SJSA1 (cell line): ENCODE measurements around the gene FXYD3. TPM values are rescaled to one million over a fixed set of nuclear protein-coding genes. Genes with fewer than 3 reads are reported as not detected.
A peak's percentile ranks its signal among the peaks of the same experiment; 100 is the strongest.
"Not testable (repeated sequence)": the region's sequence is repeated elsewhere in the genome, so short reads cannot be mapped to it uniquely, and the experiment has no call there.

Experiments
- DNase-seq, 2 experiments: peaks; one replicate each; pipeline ENCODE4 v3.0.0-alpha.2; 2015 to 2020; ENCODE audit warnings: low spot score in 2 of 2, low read depth in 1 of 2
- H3K27ac ChIP-seq: fragments of 250-450 bp; sonication (Bioruptor Pico); 2 replicates; pipeline ENCODE4 v1.5.1; 2020; ENCODE audit warnings: mild to moderate bottlenecking, moderate library complexity
- H3K27me3 ChIP-seq: fragments of 250-450 bp; sonication (Bioruptor Pico); replicated peaks from 2 replicates; pipeline ENCODE4 v1.5.1; 2020; ENCODE audit warnings: mild to moderate bottlenecking, moderate library complexity
- H3K36me3 ChIP-seq: fragments of 250-450 bp; sonication (Bioruptor Pico); 2 replicates; pipeline ENCODE4 v1.5.1; 2020; ENCODE audit warnings: mild to moderate bottlenecking
- H3K4me1 ChIP-seq: fragments of 250-450 bp; sonication (Bioruptor Pico); replicated peaks from 2 replicates; pipeline ENCODE4 v1.6.1; 2021; ENCODE audit warnings: mild to moderate bottlenecking
- H3K4me3 ChIP-seq: fragments of 250-450 bp; sonication (Bioruptor Pico); 2 replicates; pipeline ENCODE4 v1.5.1; 2020; ENCODE audit warnings: mild to moderate bottlenecking
- H3K9me3 ChIP-seq: fragments of 250-450 bp; sonication (Bioruptor Pico); replicated peaks from 2 replicates; pipeline ENCODE4 v1.5.1; 2020; ENCODE audit warnings: mild to moderate bottlenecking
- total RNA-seq: library from RNA; depleted of rRNA; stranded (reverse); fragments of >200 nt; shearing (Covaris generic); gene quantifications from 2 replicates; pipeline ENCODE4 v1.2.3, GENCODE V29; 2014

Gene FXYD3
- total RNA-seq, 1 experiment from 2014 or later, result not detected

DNA sequence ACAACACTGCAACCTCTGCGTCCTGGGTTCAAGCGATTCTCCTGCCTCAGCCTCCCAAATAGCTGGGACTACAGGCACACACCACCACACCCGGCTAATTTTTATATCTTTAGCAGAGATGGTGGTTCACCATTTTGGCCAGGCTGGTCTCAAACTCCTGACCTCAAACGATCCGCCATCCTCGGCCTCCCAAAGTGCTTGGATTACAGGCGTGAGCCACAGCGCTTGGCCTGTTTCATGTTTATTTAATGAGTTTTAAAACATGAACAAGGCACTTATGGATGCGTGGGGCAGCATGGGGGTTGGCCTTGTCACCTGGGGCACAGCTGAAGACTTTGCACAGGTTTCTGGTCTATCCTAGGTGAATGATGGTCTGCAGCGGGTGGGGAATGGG, 37.5 kb downstream of the FXYD3 start:
- Histone ChIP-seq H3K36me3 (peaks cover 24% of the 10 kb centered on the region), H3K4me1 (peaks cover 21% of the 10 kb centered on the region)
- H3K9me3 ChIP-seq, H3K27ac ChIP-seq, DNase-seq, H3K4me3 ChIP-seq, H3K27me3 ChIP-seq: not testable (repeated sequence)

- peak overlapping the region; percentile 25; the same call in 1 of the 2 replicates for H3K27ac ChIP-seq
- peaks cover 21% of the 10 kb centered on the region for H3K4me1 ChIP-seq
- H3K27me3 ChIP-seq, result no peaks in the 10 kb centered on the region
- peak overlapping the region; percentile 68 for H3K4me3 ChIP-seq
- H3K9me3 ChIP-seq, result no peaks in the 10 kb centered on the region; the same call in 1 of the 2 replicates
- H3K36me3 ChIP-seq, result peaks cover 26% of the 10 kb centered on the region
- DNase-seq, result peak; percentile 36 to 67
These were observed 38.3 kb downstream of the FXYD3 start for GRCh38 chr19:35153701-35154524.

DNA sequence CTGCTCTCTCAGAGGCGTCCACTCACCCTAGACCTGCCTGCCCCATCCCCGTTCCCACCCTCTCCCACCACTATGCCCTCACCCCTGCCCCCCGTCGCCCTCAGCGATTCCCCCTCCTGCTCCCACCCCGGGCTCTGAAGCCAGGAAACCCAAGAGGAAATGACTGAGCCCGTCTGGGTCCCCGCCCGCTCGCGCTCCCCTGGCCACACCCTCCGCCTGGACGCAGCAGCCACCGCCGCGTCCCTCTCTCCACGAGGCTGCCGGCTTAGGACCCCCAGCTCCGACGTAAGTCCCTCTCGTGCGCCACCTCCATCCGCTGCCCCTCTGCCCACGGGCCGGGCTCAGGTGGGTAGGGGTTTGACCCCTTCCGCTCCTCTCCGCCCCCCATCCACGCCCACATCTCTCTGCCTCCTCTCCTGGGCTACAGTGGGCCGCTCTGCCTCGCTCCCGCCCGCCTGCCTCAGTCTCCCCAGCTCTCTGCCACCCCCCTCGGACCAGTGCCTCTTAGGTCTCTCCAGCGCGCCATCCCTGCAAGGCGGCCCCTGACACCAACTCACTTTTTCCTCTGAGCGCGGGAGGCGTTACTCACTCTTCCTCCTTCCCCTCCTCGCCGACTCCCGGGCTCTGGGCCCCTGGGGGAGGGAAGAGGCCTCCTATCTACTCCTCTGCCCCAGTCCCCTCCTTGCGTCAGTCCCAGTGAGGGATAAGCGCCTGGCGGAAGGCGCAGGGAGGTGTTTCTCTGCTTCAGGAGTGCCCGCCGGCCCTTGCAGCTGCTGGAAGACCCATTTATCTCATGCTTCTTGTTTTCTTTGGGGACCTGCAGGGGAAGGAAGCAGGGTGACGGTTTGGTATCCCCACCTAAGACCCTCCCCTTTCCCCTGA, 39.1 kb downstream of the FXYD3 start, which contains the start of gene FXYD5:
TSS of gene FXYD5 (plus strand) at position 211 of the 882 bp plus-strand sequence. CDS start 816 bp downstream, outside the sequence.
- Histone ChIP-seq H3K4me3 (peak within 1 kb of the TSS; percentile 68), H3K27me3 (no peaks in the 10 kb centered on the region), H3K36me3 (peaks cover 33% of the 10 kb centered on the region), H3K27ac (peak within 1 kb of the TSS; percentile 25), H3K4me1 (peaks cover 21% of the 10 kb centered on the region), H3K9me3 (no peaks in the 10 kb centered on the region; the same call in 1 of the 2 replicates)
- peak; percentile 52 to 76 for DNase-seq

DNA sequence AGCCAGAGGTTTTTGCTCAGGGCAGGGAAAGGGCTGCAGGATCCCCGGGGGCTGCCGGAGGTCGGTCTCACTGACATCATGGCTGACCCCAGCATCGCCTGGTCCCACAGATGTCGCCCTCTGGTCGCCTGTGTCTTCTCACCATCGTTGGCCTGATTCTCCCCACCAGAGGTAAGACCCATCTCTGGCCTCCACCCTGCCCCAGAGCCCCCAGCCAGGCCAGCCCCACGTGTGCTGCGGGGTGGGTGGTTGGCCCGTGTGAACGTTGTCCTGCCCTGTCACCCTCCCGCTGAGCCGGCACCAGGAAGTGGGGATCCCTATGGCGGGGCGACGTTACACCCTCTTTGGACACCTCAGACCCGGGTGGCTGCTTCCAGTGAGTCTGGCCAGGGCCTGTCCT, 39.8 kb downstream of the FXYD3 start:
- Histone ChIP-seq H3K27me3 (no peaks in the 10 kb centered on the region), H3K4me3 (peak overlapping the region; percentile 68), H3K4me1 (peaks cover 21% of the 10 kb centered on the region), H3K36me3 (peaks cover 40% of the 10 kb centered on the region), H3K27ac (no peak overlapping the region), H3K9me3 (no peaks in the 10 kb centered on the region; the same call in 1 of the 2 replicates)
- no peak for DNase-seq

- H3K36me3 ChIP-seq, result peaks cover 47% of the 10 kb centered on the region
- H3K27ac ChIP-seq, result no peak overlapping the region
- no peaks in the 10 kb centered on the region; the same call in 1 of the 2 replicates for H3K9me3 ChIP-seq
- DNase-seq, result no peak
- H3K4me1 ChIP-seq, result peaks cover 21% of the 10 kb centered on the region
- peak overlapping the region; percentile 68; the same call in 1 of the 2 replicates for H3K4me3 ChIP-seq
- H3K27me3 ChIP-seq, result no peaks in the 10 kb centered on the region
These were observed 40.5 kb downstream of the FXYD3 start for GRCh38 chr19:35155981-35156672.

DNA sequence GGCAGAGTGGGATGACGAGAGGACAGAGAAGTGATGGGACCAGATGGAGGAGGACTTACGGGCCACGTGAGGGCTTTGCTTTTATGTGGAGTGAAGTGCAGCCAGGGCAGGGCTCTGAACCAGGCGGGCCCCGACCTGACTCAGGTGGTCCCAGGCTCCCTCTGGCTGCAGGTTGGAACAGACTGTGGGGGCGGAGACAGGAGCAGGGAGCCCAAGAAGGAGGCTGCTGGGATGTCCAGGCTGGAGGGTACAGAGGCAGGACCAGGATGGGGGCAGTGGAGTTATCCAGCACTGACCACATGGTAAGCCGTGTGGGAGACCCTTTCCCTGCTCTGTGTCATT, 41.0 kb downstream of the FXYD3 start:
- peaks cover 52% of the 10 kb centered on the region for H3K36me3 ChIP-seq
- peaks cover 21% of the 10 kb centered on the region for H3K4me1 ChIP-seq
- no peak overlapping the region for H3K4me3 ChIP-seq
- no peaks in the 10 kb centered on the region; the same call in 1 of the 2 replicates for H3K9me3 ChIP-seq
- no peak for DNase-seq
- no peaks in the 10 kb centered on the region for H3K27me3 ChIP-seq
- H3K27ac ChIP-seq, result no peak overlapping the region

GRCh38 chr19:35157431-35157830, 41.8 kb downstream of the FXYD3 start:
- Histone ChIP-seq H3K36me3 (peaks cover 60% of the 10 kb centered on the region), H3K27me3 (no peaks in the 10 kb centered on the region), H3K27ac (no peak overlapping the region), H3K9me3 (no peaks in the 10 kb centered on the region; the same call in 1 of the 2 replicates), H3K4me3 (no peak overlapping the region), H3K4me1 (peaks cover 21% of the 10 kb centered on the region)
- DNase-seq, result no peak

GRCh38 chr19:35159606-35160005, 44.0 kb downstream of the FXYD3 start:
- DNase-seq, result no peak
- H3K4me1 ChIP-seq, result peaks cover 10% of the 10 kb centered on the region
- peaks cover 78% of the 10 kb centered on the region for H3K36me3 ChIP-seq
- no peaks in the 10 kb centered on the region for H3K27me3 ChIP-seq
- no peak overlapping the region for H3K4me3 ChIP-seq
- H3K27ac ChIP-seq, result no peak overlapping the region
- peaks cover 3% of the 10 kb centered on the region; the same call in 1 of the 2 replicates for H3K9me3 ChIP-seq

DNA sequence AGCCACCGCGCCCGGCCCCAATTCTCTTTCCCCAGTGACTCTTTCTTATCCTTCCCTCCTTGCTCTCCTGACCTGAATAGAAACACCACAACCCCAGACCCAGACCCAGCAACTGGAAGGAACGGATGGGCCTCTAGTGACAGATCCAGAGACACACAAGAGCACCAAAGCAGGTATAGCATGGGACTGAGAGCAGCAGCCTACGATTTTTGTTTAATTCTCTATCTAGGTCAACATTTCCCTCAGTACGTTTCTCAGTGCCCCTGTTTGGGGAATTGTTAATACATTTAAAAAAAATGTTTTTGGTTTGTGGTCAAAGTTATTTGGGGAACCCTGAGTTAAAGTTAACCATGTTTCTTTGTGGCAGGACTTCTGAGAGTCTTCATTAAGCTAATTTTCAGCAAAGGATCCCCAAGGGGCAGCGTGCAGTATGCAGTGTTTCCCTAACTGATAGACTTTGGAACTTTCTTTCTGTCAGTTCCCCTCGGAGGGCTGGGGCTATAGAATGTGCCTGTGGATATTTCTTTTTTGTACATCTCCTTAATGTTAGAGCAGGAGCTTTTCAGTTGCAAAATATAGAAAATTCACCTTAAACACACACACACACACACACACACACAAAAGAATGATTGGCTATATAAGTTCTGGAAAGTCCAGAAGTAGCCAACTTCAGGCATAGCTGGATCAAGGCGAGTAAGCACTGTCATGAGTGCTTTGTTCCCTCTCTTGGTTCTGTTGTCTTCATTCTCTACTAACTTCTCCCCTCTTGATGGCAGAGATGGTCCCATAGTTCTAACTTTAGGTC, 45.2 kb downstream of the FXYD3 start:
- no peak for DNase-seq
- Histone ChIP-seq H3K27ac (no peak overlapping the region), H3K9me3 (peaks cover 3% of the 10 kb centered on the region; the same call in 1 of the 2 replicates), H3K36me3 (peaks cover 86% of the 10 kb centered on the region), H3K4me1 (peaks cover 2% of the 10 kb centered on the region), H3K27me3 (no peaks in the 10 kb centered on the region), H3K4me3 (no peak overlapping the region)

DNA sequence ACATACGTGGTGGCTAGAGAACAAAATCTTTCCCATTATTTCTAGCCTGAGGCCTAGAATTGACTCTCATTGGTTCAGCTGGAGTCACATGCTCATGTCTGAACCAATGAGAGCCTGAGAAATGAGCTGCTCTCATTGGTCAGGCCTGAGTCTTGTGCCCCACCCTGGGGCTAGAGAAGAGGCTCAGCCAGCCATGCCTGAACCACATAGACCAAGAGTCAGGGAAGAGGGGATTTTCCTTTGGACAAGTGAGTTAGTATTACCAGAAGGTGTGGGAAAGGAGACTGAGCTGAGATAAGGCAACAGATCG, 45.8 kb downstream of the FXYD3 start:
- Histone ChIP-seq H3K27me3 (no peaks in the 10 kb centered on the region), H3K27ac (no peak overlapping the region), H3K4me3 (no peak overlapping the region), H3K4me1 (no peaks in the 10 kb centered on the region), H3K9me3 (peaks cover 3% of the 10 kb centered on the region; the same call in 1 of the 2 replicates), H3K36me3 (peaks cover 88% of the 10 kb centered on the region)
- no peak for DNase-seq

DNA sequence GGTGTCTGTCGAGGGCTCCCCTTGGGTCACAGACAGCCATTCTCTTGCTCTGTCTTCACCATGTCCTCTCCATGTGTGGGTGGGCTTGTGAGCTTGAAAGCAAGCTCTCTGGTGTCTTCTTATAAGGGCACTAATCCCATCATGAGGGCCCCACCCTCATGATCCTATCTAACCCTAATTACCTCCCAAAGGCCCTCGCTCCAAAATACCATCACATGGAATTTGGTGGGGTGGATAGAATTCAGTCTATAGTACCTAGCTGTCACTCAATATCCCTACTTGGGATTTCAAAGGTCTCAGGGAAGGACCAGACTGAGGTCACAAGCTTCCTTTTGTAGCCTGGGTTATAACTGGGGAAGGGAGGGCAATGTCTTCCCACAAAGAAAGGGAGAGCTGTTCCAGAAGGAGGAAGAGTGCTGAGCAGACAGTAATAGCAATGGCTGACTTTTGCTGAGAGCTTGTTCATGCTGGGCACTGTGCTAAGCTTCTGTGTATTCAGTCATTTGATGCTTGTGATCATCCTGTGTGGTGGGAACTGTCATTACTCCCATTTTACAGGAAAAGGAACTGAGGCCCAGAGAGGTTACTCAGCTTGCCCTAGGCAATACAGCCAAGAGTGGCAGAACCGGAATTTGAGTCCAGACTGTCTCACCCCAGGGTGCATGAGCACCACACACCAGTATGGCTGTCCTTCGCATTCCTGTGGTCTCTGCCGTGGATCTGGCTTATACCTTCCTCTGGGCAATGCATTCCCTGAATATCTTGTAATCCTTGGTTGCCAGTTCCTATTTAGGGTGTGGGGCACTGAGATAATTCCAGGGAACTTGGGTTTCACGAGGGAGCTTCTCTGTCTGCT, 47.1 kb downstream of the FXYD3 start:
- Histone ChIP-seq H3K27me3 (no peaks in the 10 kb centered on the region), H3K4me1 (no peaks in the 10 kb centered on the region), H3K36me3 (peaks cover 86% of the 10 kb centered on the region), H3K9me3 (peaks cover 3% of the 10 kb centered on the region; the same call in 1 of the 2 replicates), H3K27ac (no peak overlapping the region), H3K4me3 (no peak overlapping the region)
- DNase-seq, result no peak

- peaks cover 77% of the 10 kb centered on the region for H3K36me3 ChIP-seq
- no peak for DNase-seq
- no peak overlapping the region for H3K27ac ChIP-seq
- H3K27me3 ChIP-seq, result no peaks in the 10 kb centered on the region
- no peak overlapping the region for H3K4me3 ChIP-seq
- peaks cover 3% of the 10 kb centered on the region; the same call in 1 of the 2 replicates for H3K9me3 ChIP-seq
- H3K4me1 ChIP-seq, result no peaks in the 10 kb centered on the region
These were observed 48.8 kb downstream of the FXYD3 start for GRCh38 chr19:35164418-35164817.
